Testis (tissue), 2 donors: Measurements from ENCODE around the gene SLC26A11.

Experiments used
- CTCF ChIP-seq, 3 experiments: fragments of 450-650 bp in 2 of 3; fragments of 200-600 bp in 1 of 3; sonication (generic) in 1 of 3; IDR thresholded peaks; one replicate each; pipeline ENCODE4 v1.5.1; 2016 to 2019; ENCODE audit warnings: antibody characterized with exemption in 3 of 3, mild to moderate bottlenecking in 2 of 3, moderate library complexity in 1 of 3
- POLR2A ChIP-seq: fragments of 450-650 bp; IDR thresholded peaks from one replicate; pipeline ENCODE4 v1.6.1; 2017; ENCODE audit warnings: antibody characterized with exemption, mild to moderate bottlenecking, moderate library complexity

GRCh38 chr17:80212962-80213642 is 7.1 kb upstream of the SLC26A11 start:
- no peak for TF ChIP-seq CTCF (IDR thresholded peaks at IDR 0.05)
- no peak for TF ChIP-seq POLR2A
